Mesenchymal stem cell (in vitro differentiated cells and primary cell): ENCODE data around the gene SLC35B3.
"Not testable (repeated sequence)": the region's sequence is repeated elsewhere in the genome, so short reads cannot be mapped to it uniquely, and the experiment has no call there.

Experiments used
- DNase-seq: peaks from one replicate; pipeline ENCODE4 v3.0.0-alpha.2; 2013
- H2AFZ ChIP-seq: one replicate; pipeline ENCODE4 v1.6.1; 2013; ENCODE audit warnings: low read depth, mild to moderate bottlenecking, control low read depth, inconsistent platforms, low read length, moderate library complexity
- H2AK5ac ChIP-seq: 2 replicates; pipeline ENCODE4 v1.6.1; 2013; ENCODE audit warnings: low read length, moderate library complexity, mild to moderate bottlenecking, inconsistent platforms; ENCODE audit not compliant: severe bottlenecking
- H2BK120ac ChIP-seq: one replicate; pipeline ENCODE4 v1.6.1; 2013; ENCODE audit warnings: low read depth, mild to moderate bottlenecking, inconsistent platforms, low read length, moderate library complexity
- H2BK12ac ChIP-seq, 2 experiments: one replicate each; pipeline ENCODE4 v1.6.1; 2013; ENCODE audit warnings: inconsistent platforms in 2 of 2, low read length in 2 of 2, mild to moderate bottlenecking in 2 of 2, moderate library complexity in 2 of 2, control low read depth in 1 of 2
- H2BK15ac ChIP-seq: one replicate; pipeline ENCODE4 v1.6.1; 2013; ENCODE audit warnings: mild to moderate bottlenecking, low read depth, inconsistent platforms; ENCODE audit not compliant: poor library complexity, severe bottlenecking
- H2BK5ac ChIP-seq: 2 replicates; pipeline ENCODE4 v1.6.1; 2013; ENCODE audit warnings: low read depth, mild to moderate bottlenecking, low read length, control low read depth, inconsistent platforms; ENCODE audit not compliant: poor library complexity, severe bottlenecking
- H3K14ac ChIP-seq, 2 experiments: one replicate each; pipeline ENCODE4 v1.6.1; 2013; ENCODE audit warnings: inconsistent platforms in 2 of 2, low read length in 2 of 2, control low read depth in 1 of 2, mild to moderate bottlenecking in 1 of 2, moderate library complexity in 1 of 2
- H3K18ac ChIP-seq, 2 experiments: one replicate each; pipeline ENCODE4 v1.6.1; 2013; ENCODE audit warnings: inconsistent platforms in 2 of 2, low read length in 2 of 2, control low read depth in 1 of 2, low read depth in 1 of 2, mild to moderate bottlenecking in 1 of 2
- H3K23ac ChIP-seq, 2 experiments: one replicate each; pipeline ENCODE4 v1.6.1; 2013; ENCODE audit warnings: inconsistent platforms in 2 of 2, low read length in 2 of 2, mild to moderate bottlenecking in 2 of 2, moderate library complexity in 2 of 2, control low read depth in 1 of 2
- H3K27ac ChIP-seq: 2 replicates; pipeline ENCODE4 v1.5.1; 2013; ENCODE audit warnings: mild to moderate bottlenecking, moderate library complexity, low read length, control low read depth, inconsistent platforms; ENCODE audit not compliant: poor library complexity, severe bottlenecking
- H3K27me3 ChIP-seq, 2 experiments: 2 replicates each; pipeline versions ENCODE4 v1.6.1 to v1.7.0; 2013; ENCODE audit warnings: low read length in 2 of 2, mild to moderate bottlenecking in 2 of 2, moderate library complexity in 2 of 2, control low read depth in 1 of 2, inconsistent platforms in 1 of 2; ENCODE audit not compliant: control insufficient read depth in 1 of 2, insufficient read depth in 1 of 2
- H3K36me3 ChIP-seq, 2 experiments: 2 replicates each; pipeline versions ENCODE4 v1.6.1 to v1.7.0; 2013; ENCODE audit warnings: low read length in 2 of 2, control low read depth in 1 of 2, inconsistent platforms in 1 of 2, low read depth in 1 of 2, mild to moderate bottlenecking in 1 of 2; ENCODE audit not compliant: insufficient read depth in 2 of 2, control insufficient read depth in 1 of 2
- H3K4ac ChIP-seq, 2 experiments: one replicate each; pipeline ENCODE4 v1.6.1; 2013; ENCODE audit warnings: inconsistent platforms in 2 of 2, low read length in 2 of 2, mild to moderate bottlenecking in 2 of 2, moderate library complexity in 2 of 2, control low read depth in 1 of 2, low read depth in 1 of 2
- H3K4me1 ChIP-seq: 2 replicates; pipeline ENCODE4 v1.6.1; 2013; ENCODE audit warnings: low read depth, low read length, control low read depth; ENCODE audit not compliant: control insufficient read depth, insufficient read depth
- H3K4me2 ChIP-seq: 2 replicates; pipeline ENCODE4 v1.6.1; 2013; ENCODE audit warnings: low read length, mild to moderate bottlenecking, inconsistent platforms; ENCODE audit not compliant: poor library complexity, severe bottlenecking
- H3K4me3 ChIP-seq, 2 experiments: 2 replicates each; pipeline versions ENCODE4 v1.5.1 to v1.7.0; 2013; ENCODE audit warnings: low read length in 2 of 2, mild to moderate bottlenecking in 2 of 2, control low read depth in 1 of 2, low read depth in 1 of 2; ENCODE audit not compliant: insufficient read depth in 1 of 2
- H3K79me1 ChIP-seq: replicated peaks from 2 replicates; pipeline ENCODE4 v1.6.1; 2013; ENCODE audit warnings: mild to moderate bottlenecking, control low read depth, low read length, inconsistent platforms; ENCODE audit not compliant: poor library complexity, severe bottlenecking
- H3K9ac ChIP-seq: 2 replicates; pipeline ENCODE4 v1.7.0; 2013; ENCODE audit warnings: mild to moderate bottlenecking, low read length, moderate library complexity
- H3K9me3 ChIP-seq: 2 replicates; pipeline ENCODE4 v1.7.0; 2013; ENCODE audit warnings: mild to moderate bottlenecking, low read length; ENCODE audit not compliant: control insufficient read depth
- H4K8ac ChIP-seq: one replicate; pipeline ENCODE4 v1.6.1; 2013; ENCODE audit warnings: inconsistent platforms, mild to moderate bottlenecking, low read length, moderate library complexity
- H4K91ac ChIP-seq: one replicate; pipeline ENCODE4 v1.6.1; 2013; ENCODE audit warnings: mild to moderate bottlenecking, low read length, inconsistent platforms
- WGBS: methylation state at CpG from one replicate; pipeline ENCODE4 v1.1.7; 2013; ENCODE audit warnings: mixed read lengths; 5-methylcytosine and 5-hydroxymethylcytosine counted together

The SLC35B3 gene

GRCh38 chr6:8434727-8435092 is 635 bp downstream of the SLC35B3 start:
- H3K27me3 ChIP-seq, result no peaks in the 10 kb centered on the region
- no peak overlapping the region for H3K14ac ChIP-seq
- peak overlapping the region; percentile 67 for H2BK5ac ChIP-seq
- peaks cover 2% of the 10 kb centered on the region for H3K4me1 ChIP-seq
- peak overlapping the region; percentile 87 for H3K27ac ChIP-seq
- H2AFZ ChIP-seq, result peak overlapping the region; percentile 37
- H3K4me2 ChIP-seq, result peak overlapping the region; percentile 68
- H3K4me3 ChIP-seq, result peak overlapping the region; percentile 90 to 99
- no peak overlapping the region for H4K8ac ChIP-seq
- H3K79me1 ChIP-seq, result peaks cover 11% of the 10 kb centered on the region
- peak overlapping the region; percentile 93 to 95 for H3K18ac ChIP-seq
- H3K9me3 ChIP-seq, result no peaks in the 10 kb centered on the region
- WGBS, result under 1% methylated on average over 6 of the region's 8 CpGs
- H2BK120ac ChIP-seq, result peak overlapping the region; percentile 64
- no peak overlapping the region for H2BK12ac ChIP-seq
- H2BK15ac ChIP-seq, result no peak overlapping the region
- H2AK5ac ChIP-seq, result peak overlapping the region; percentile 66
- peaks cover 0 to 10% of the 10 kb centered on the region in 2 experiments for H3K36me3 ChIP-seq
- no peak overlapping the region for H4K91ac ChIP-seq
- H3K4ac ChIP-seq, result peak overlapping the region in 1 of 2 experiments; percentile 64
- peak overlapping the region; percentile 99 for H3K9ac ChIP-seq
- peak overlapping the region in 1 of 2 experiments; percentile 72 for H3K23ac ChIP-seq
- DNase-seq, result no peak

DNA sequence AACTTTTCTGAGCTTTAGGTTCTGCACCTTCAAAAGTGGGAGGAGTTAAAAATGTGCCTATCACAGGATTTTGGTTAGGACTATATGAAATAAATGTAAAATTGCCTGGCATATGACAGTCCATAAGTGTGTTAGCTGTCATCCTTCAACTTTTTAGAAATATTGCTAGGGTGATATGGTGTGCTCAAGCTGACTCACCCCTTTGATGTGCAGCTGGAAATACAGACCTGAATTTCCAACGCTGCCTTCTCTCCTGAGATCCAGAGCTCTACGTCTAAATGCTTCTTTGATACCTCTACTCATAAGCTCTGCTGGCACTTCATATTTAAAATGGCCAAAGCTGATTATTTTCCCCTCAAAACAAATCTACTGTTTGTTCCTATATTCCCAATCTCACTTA is 2.7 kb downstream of the SLC35B3 start:
- peaks cover 11% of the 10 kb centered on the region for H3K79me1 ChIP-seq
- H2AFZ ChIP-seq, result no peak overlapping the region
- H2AK5ac ChIP-seq, result no peak overlapping the region
- no peak overlapping the region for H3K18ac ChIP-seq
- peaks cover 0 to 30% of the 10 kb centered on the region in 2 experiments for H3K36me3 ChIP-seq
- H2BK15ac ChIP-seq, result no peak overlapping the region
- peak overlapping the region; percentile 46 for H3K4me2 ChIP-seq
- H4K91ac ChIP-seq, result no peak overlapping the region
- H2BK120ac ChIP-seq, result no peak overlapping the region
- H3K27ac ChIP-seq, result no peak overlapping the region
- no peak for DNase-seq
- 90% methylated on average over 2 of the region's 2 CpGs for WGBS
- H3K9ac ChIP-seq, result peak overlapping the region; percentile 99
- H3K4me1 ChIP-seq, result peaks cover 2% of the 10 kb centered on the region
- peak overlapping the region in 1 of 2 experiments; percentile 99 for H3K4me3 ChIP-seq
- no peak overlapping the region for H4K8ac ChIP-seq
- no peaks in the 10 kb centered on the region for H3K9me3 ChIP-seq
- no peaks in the 10 kb centered on the region for H3K27me3 ChIP-seq
- H2BK5ac ChIP-seq, result no peak overlapping the region
- no peak overlapping the region for H3K4ac ChIP-seq
- H3K23ac ChIP-seq, result no peak overlapping the region
- no peak overlapping the region for H3K14ac ChIP-seq
- H2BK12ac ChIP-seq, result no peak overlapping the region

DNA sequence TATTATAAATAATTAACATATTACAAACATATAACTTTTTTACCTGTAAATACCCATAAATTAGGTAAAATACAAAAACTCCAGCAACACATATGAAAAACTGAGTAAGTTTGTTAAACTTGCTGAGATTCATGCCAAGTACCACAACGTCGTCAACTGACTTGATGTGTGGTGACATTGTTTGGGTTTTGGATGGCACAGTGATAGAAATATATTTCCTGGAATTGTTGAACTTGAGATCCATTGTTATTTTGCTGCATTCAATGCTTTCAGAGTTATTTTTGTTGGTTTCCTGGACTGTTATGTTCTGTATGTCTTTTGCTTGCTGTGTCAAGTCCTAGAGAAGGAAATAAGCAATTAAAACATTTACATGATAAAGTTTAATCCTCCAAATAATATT is 5.5 kb downstream of the SLC35B3 start:
- Histone ChIP-seq H4K8ac (no peak overlapping the region), H3K4me2 (no peak overlapping the region), H2AFZ (no peak overlapping the region), H3K4me3 (no peak overlapping the region), H3K79me1 (peaks cover 10% of the 10 kb centered on the region), H2BK120ac (no peak overlapping the region), H3K23ac (no peak overlapping the region), H3K9me3 (peaks cover 9% of the 10 kb centered on the region), H3K9ac (no peak overlapping the region), H3K4me1 (no peaks in the 10 kb centered on the region), H3K27me3 (no peaks in the 10 kb centered on the region), H3K4ac (no peak overlapping the region), H2BK12ac (no peak overlapping the region), H2AK5ac (no peak overlapping the region), H3K27ac (no peak overlapping the region), H3K18ac (no peak overlapping the region), H2BK5ac (no peak overlapping the region), H3K14ac (no peak overlapping the region), H3K36me3 (peaks cover 3 to 58% of the 10 kb centered on the region in 2 experiments), H4K91ac (no peak overlapping the region), H2BK15ac (no peak overlapping the region)
- whole genome bisulfite sequencing, result 96% methylated on average over 2 of the region's 2 CpGs
- no peak for DNase-seq

DNA sequence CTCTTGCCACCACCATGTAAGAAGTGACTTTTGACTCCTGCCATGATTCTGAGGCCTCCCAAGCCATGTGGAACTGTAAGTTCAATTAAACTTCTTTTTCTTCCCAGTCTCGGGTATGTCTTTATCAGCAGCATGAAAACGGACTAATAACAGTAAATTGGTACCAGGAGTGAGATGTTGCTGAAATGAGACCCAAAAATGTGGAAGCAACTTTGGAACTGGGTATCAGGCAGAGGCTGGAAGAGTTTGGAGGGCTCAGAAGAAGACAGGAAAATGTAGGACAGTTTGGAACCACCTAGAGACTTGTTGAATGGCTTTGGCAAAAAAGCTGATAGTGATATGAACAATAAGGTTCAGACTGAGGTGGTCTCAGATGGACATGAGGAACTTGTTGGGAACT is 8.8 kb downstream of the SLC35B3 start:
- H2AK5ac ChIP-seq, H2AFZ ChIP-seq, H3K79me1 ChIP-seq, H3K4ac ChIP-seq, H4K8ac ChIP-seq, H4K91ac ChIP-seq, H3K14ac ChIP-seq, H3K4me1 ChIP-seq, H3K27me3 ChIP-seq, H2BK5ac ChIP-seq, H3K4me2 ChIP-seq, H3K23ac ChIP-seq, H3K18ac ChIP-seq, H2BK12ac ChIP-seq, H2BK15ac ChIP-seq, H3K9me3 ChIP-seq, H2BK120ac ChIP-seq, H3K27ac ChIP-seq, H3K9ac ChIP-seq, DNase-seq, H3K4me3 ChIP-seq: not testable (repeated sequence)
- WGBS, result 97% methylated on average over 2 of the region's 2 CpGs
- H3K36me3 ChIP-seq, result peaks cover 6 to 80% of the 10 kb centered on the region in 2 experiments
